BE2C (cell line): ENCODE results near the gene MRTFA.
A peak's percentile ranks its signal among the peaks of the same experiment; 100 is the strongest.
"Not testable (repeated sequence)": the region's sequence is repeated elsewhere in the genome, so short reads cannot be mapped to it uniquely, and the experiment has no call there.

ENCODE experiments used
- DNase-seq: peaks from one replicate; pipeline ENCODE4 v3.0.0-alpha.2; 2020
- H3K27me3 ChIP-seq: fragments of 250-450 bp; sonication (Bioruptor Pico); 2 replicates; pipeline ENCODE4 v1.5.1; 2020; ENCODE audit warnings: mild to moderate bottlenecking
- H3K36me3 ChIP-seq: fragments of 250-450 bp; sonication (Bioruptor Pico); 2 replicates; pipeline ENCODE4 v1.5.1; 2020; ENCODE audit warnings: mild to moderate bottlenecking
- H3K4me1 ChIP-seq: fragments of 250-450 bp; sonication (Bioruptor Pico); 2 replicates; pipeline ENCODE4 v1.5.1; 2020
- H3K4me3 ChIP-seq: 2 replicates; pipeline ENCODE4 v1.5.1; 2011; ENCODE audit warnings: low read depth, low read length
- H3K9me3 ChIP-seq: fragments of 250-450 bp; sonication (Bioruptor Pico); 2 replicates; pipeline ENCODE4 v1.5.1; 2020
- TF ChIP-seq, protein P1 (sequence below): IDR thresholded peaks from 2 replicates; pipeline ENCODE4 v1.5.1; 2012; ENCODE audit warnings: mild to moderate bottlenecking, low read depth, low read length

Gene MRTFA

DNA sequence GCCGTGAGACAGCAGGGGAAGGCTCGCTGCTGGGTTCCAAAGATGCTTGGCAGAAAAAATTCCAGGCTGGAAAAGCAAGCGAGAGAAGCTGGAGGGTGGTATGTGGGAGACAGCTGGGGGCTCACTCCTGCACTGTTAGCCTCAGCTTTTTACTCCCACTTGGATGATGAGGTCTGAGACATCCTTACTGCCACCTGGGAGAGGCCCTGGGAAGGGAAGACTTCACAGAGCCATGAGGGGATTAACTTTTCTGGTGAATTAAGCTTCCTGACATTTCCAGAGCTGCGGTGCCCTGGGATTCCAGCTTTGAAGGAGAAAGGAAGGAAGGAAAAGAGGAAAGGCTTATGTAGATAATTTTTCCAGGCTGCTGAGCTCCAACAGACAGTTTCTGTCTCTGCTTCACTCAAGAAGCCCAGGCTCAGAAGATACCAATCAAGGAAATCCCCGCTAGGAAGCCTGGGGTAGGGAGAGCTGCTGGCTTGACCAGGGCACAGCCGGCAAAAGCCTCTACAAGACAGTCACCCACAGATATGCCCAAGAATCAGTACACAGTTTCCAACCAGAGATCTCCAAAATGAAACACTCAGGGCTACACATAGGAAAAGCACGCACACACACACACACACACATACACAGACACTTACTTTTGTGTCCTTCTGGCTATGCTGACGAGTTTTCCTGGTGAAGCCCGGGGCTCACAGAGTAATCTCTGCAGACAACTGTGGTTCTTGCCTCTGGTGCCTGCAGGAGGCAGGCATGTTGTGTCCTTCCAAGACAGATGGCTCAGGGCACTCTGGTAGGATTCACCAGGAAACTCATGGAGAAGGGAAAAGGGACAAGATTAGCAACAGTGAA, 43.7 kb upstream of the MRTFA start:
- H3K27me3 ChIP-seq: no peaks in the 10 kb centered on the region
- peak overlapping the region; percentile 79 for H3K4me3 ChIP-seq
- DNase-seq: peak; percentile 54
- H3K9me3 ChIP-seq: no peaks in the 10 kb centered on the region
- H3K4me1 ChIP-seq: peaks cover 31% of the 10 kb centered on the region
- TF ChIP-seq, protein P1, sequence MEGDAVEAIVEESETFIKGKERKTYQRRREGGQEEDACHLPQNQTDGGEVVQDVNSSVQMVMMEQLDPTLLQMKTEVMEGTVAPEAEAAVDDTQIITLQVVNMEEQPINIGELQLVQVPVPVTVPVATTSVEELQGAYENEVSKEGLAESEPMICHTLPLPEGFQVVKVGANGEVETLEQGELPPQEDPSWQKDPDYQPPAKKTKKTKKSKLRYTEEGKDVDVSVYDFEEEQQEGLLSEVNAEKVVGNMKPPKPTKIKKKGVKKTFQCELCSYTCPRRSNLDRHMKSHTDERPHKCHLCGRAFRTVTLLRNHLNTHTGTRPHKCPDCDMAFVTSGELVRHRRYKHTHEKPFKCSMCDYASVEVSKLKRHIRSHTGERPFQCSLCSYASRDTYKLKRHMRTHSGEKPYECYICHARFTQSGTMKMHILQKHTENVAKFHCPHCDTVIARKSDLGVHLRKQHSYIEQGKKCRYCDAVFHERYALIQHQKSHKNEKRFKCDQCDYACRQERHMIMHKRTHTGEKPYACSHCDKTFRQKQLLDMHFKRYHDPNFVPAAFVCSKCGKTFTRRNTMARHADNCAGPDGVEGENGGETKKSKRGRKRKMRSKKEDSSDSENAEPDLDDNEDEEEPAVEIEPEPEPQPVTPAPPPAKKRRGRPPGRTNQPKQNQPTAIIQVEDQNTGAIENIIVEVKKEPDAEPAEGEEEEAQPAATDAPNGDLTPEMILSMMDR: peak; percentile 60
- peaks cover 4% of the 10 kb centered on the region for H3K36me3 ChIP-seq

DNA sequence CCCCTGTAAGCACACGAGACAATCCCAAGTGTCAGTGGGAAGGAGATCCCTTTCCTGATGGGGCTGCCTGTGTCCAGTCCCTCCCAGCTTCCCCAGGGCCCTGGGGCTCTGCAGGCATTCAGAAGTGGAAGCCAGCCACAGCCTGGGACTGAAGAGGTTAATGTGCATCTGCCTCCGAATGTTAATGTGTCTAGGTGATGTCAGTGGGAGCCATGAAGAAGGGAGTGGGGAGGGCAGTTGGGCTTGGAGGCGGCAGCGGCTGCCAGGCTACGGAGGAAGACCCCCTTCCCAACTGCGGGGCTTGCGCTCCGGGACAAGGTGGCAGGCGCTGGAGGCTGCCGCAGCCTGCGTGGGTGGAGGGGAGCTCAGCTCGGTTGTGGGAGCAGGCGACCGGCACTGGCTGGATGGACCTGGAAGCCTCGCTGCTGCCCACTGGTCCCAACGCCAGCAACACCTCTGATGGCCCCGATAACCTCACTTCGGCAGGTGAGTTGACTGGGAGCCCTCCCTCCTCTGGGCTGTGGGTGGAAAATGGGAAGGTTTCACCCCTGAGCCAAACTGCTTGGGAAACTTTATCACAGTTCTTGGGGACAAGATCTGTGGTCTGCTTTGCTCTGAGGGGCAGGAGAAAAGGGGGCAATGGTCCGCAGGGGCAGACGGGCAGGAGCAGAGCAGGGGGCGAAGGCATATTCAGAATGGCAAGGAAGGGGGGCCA, 42.9 kb upstream of the MRTFA start, which contains the start of gene MCHR1:
Gene MCHR1, plus strand, starts transcription at position 236 of the 715 bp plus-strand sequence. Its CDS starts 169 bp downstream, at position 405.
- TF ChIP-seq, protein P1: no peak
- Histone ChIP-seq H3K4me1 (peaks cover 31% of the 10 kb centered on the region), H3K4me3 (peak within 1 kb of the TSS; percentile 79), H3K9me3 (no peaks in the 10 kb centered on the region), H3K36me3 (peaks cover 4% of the 10 kb centered on the region), H3K27me3 (no peaks in the 10 kb centered on the region)
- DNase-seq: peak; percentile 55

DNA sequence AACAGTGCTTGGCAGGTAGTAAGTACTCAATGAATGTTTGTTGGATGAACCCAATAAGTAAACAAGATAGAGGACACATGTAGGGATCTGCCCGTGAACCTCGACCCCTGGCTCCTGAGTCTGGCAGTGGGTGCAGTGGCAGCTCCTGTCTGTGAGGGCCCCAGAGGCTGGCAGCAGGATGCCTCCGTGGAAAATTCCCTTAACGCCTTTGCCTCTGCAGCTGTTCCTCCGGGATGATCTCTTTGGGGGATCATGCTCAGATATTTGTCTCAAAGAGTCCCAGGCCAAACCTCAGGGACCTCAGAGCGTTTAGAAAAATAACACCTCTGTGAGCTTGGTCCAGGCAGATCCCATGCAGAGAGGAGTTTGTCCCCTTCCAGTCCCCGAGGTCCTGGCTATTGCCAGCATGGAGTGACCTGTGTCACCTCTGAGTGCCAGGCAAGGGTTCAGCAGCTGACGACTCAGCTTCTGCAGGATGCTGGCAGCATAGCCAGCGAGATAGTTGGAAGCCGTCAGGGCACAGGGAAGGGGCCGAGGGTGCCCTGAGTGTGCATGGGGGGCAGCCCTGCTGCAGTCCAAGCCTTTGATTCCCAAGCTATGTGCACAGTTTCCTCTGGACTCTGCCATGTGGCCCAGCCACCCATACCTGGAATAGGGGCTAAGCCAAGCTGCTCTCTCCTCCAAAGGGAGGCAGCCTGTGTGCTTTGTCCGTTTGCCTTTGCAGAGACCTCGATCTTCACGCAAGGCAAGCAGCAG, 42.2 kb upstream of the MRTFA start:
- Histone ChIP-seq H3K27me3 (no peaks in the 10 kb centered on the region), H3K36me3 (peaks cover 4% of the 10 kb centered on the region), H3K9me3 (no peaks in the 10 kb centered on the region), H3K4me3 (peak overlapping the region; percentile 79), H3K4me1 (peaks cover 31% of the 10 kb centered on the region)
- DNase-seq: no peak
- TF ChIP-seq, protein P1: no peak

DNA sequence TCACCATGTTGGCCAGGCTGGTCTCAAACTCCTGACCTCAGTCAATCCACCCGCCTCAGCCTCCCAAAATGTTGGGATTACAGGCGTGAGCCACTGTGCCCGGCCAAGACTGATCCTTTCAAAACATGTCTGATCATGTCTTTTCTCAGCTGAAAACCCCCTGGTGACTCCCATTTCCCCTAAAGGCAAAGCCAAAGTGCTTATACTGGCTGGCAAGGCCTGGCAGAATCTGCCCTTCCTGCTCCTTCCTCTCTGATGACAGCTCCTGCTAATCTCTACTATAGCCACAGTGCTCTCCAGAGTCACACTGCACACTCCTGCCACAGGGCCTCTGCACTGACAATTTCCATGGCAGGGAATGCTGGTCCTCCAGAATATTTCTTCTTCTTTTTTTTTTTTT, 40.1 kb upstream of the MRTFA start:
- no peaks in the 10 kb centered on the region for H3K9me3 ChIP-seq
- H3K27me3 ChIP-seq: no peaks in the 10 kb centered on the region
- no peak for DNase-seq
- peaks cover 4% of the 10 kb centered on the region for H3K36me3 ChIP-seq
- TF ChIP-seq, protein P1: no peak
- peaks cover 25% of the 10 kb centered on the region for H3K4me1 ChIP-seq
- H3K4me3 ChIP-seq: no peak overlapping the region

DNA sequence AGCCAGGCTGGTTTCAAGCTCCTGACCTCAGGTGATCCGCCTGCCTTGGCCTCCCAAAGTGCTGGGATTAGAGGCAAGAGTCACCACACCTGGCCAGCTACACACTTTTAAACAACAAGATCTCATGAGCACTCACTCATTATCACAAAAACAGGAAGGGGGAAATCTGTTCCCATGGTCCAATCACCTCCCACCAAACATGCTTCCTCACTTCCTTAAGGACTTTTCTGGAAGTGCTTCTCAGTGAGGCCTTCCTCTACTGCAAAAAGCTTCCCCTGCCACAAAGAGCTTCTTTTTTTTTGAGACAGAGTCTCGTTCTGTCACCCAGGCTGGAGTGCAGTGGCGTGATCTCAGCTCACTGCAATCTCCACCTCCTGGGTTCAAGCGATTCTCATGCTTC, 39.6 kb upstream of the MRTFA start:
- H3K36me3 ChIP-seq, H3K4me3 ChIP-seq, H3K9me3 ChIP-seq, DNase-seq, H3K27me3 ChIP-seq: not testable (repeated sequence)
- H3K4me1 ChIP-seq: peaks cover 20% of the 10 kb centered on the region

DNA sequence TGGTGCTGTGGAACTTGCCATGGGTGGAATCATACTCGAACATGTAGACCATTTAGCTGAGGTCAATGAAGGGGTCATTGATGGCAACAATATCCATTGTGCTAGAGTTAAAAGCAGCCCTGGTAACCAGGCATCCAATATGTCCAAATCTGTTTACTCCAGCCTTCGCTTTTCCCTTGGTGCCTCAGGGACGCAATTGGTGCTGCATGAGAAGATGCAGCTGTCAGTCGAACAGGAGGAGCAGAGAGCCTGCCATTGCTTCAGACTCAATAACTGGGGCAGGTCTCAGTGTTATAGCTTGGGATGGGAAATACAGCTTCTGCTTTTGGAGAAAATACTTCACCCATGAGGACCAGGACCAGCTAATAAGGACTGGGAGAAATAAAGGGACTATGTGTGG, 37.8 kb upstream of the MRTFA start:
- Histone ChIP-seq H3K4me1 (peaks cover 11% of the 10 kb centered on the region), H3K4me3 (no peak overlapping the region), H3K9me3 (no peaks in the 10 kb centered on the region), H3K27me3 (no peaks in the 10 kb centered on the region), H3K36me3 (no peaks in the 10 kb centered on the region)
- no peak for DNase-seq
- TF ChIP-seq, protein P1: no peak
